COLO668 (cell line): ENCODE results near the gene MMP28.

ENCODE experiments used
- DNase-seq: peaks from one replicate; lab custom pipeline; 2025; ENCODE audit not compliant: unreplicated experiment; lab: John Stamatoyannopoulos, UW

Gene MMP28

DNA sequence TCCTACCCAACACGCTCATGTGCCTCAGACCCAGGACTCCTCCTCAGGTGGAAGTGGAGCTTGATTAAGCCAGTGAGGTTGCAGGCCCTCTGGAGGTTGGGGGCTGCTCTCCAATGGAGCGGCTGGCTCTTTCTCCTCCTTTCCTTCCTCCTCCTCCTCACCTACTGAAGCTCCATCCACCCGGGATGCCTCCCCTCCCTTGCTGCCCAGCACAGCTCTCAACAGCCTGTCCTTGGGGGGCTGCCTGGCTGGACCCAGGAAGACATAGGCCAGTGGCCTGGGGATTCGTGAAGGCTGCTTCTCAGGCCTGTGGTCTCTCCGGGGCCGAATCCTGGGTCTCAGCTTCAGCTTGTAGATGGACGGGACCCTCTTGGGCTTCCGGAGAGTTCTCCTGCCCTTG lies 50.6 kb downstream of the MMP28 start:
- no peak for DNase-seq

GRCh38 chr17:35743626-35744328 lies 51.7 kb downstream of the MMP28 start:
- no peak for DNase-seq

DNA sequence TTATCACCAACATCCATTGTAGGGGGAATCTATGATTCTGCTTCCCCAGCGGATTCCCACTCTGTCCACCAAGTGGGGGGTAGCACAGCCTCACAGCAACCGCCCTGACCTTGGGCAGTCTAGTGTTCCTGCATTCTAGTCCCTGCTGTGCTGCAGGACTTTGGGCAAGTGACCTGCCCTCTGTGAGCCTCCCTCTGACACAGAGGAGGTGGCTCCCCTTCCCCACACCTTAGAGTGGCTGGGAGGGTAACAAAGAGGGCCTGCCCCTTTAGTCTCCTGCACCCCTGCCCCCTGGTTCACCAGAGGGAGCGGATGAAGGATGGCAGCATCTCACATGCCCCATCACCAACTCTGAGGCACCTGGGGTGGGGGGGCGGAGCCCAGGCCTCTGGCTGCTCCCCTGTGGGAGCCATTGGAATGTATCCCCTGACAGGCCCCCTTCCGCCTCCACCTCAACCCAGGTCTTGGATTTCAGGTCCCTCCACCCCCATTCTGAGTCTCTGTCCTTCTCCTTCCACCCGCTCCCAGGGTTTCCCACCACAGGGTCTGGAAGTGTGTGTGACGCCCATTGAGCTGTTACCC lies 52.5 kb downstream of the MMP28 start:
- no peak for DNase-seq

- DNase-seq = no peak
These were observed 52.9 kb downstream of the MMP28 start for GRCh38 chr17:35742496-35742895.

GRCh38 chr17:35740997-35741931 lies 54.2 kb downstream of the MMP28 start:
- peak; percentile 4 for DNase-seq

GRCh38 chr17:35740216-35740615 lies 55.2 kb downstream of the MMP28 start:
- DNase-seq = no peak

DNA sequence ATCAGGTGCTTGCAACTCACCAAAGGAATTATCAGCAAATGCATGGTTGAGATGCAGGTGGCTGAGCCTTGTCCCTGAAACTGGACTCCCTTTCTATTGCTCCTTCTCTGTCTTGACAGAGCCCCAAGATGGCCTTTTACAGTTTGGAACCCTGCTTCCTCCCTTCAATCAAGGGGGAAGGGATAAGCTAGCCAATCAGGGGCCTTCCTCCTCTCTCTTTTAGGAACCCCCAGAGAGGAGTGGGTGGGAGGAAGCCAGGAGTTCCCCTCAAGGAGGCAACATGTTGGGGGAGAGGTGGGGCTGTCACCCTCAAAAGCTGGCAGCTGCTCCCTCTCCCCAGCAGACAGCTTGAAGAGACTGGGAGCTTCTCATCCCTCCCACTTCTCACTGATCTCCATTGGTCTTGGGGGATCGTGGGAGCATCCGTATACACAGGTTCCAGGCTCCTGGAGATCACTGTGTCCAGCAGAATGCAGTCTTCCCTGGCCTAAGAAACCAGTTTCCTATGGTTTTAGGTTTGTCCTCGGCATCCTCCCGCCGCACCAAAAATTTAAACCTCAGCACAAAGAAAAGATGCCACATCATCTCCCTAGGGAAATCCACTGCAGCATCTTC lies 56.8 kb downstream of the MMP28 start:
- DNase-seq = no peak

- no peak for DNase-seq
These were observed 59.2 kb downstream of the MMP28 start for GRCh38 chr17:35736236-35736635.

DNA sequence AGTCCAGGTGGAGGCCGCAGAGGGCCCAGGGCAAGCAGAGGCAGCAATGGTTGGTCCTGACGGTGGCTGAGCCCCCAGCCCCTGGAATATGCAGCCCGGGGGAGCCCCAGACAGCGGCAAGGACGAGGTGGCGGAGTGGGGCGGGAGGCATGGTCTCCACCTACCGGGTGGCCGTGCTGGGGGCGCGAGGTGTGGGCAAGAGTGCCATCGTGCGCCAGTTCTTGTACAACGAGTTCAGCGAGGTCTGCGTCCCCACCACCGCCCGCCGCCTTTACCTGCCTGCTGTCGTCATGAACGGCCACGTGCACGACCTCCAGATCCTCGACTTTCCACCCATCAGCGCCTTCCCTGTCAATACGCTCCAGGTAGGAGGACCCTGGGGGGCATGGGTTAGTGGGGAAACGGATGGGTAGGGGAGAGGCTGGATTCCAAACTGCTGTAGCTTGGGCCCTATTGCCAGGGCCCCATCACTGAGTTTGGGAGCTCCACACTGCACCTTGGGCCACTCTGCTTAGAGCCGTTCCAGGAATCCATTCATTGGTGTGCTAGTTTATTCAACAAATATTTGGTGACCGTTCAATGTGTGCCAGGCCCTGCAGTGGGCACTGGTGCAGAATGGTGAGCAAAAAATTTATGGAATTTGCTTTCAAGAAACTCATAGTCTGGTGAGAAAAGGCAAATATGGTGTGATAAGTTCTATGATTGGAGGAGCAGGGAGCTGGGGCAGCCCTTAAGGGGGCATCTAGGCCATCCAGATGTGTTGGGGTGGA lies 60.2 kb downstream of the MMP28 start:
- DNase-seq = no peak

DNA sequence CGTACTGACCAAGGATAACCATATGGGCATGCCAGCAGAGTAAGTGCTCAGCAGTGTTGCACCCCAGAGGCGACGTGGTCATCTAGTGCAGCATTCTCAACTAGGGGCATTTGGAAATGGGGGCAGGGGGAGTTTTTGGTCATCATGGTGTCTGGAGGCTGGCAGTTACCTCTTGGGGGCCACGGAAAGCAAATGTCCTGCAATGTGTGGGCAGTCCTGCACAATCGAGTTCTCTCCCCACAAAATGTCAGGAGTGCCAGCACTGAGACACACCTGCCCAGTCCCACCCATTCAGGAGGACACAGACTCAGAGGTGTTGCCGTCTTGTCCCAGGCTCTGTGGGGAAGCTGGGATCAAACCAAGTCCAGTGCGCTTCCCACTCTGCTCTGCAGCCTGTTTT lies 61.0 kb downstream of the MMP28 start:
- DNase-seq = no peak

DNA sequence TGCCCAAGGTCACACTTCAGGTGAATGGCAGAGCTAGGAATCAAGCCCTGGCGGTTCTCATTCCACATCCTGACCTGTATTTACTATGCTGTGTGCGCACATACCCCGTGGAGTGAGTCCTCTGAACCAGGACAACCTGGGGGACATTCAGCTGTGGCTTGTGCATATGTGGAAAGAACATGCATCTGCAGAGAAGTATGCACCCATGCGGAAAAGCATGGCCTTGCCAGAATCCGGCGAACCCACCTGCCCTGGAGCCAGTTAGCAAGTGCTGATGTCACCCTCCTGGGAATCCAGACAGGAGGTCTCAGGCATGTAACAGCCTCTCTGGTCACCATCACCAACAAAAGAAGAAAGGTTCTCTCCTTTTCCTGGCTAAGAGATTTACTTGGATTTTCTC lies 62.1 kb downstream of the MMP28 start:
- no peak for DNase-seq

- DNase-seq = no peak
These were observed 62.7 kb downstream of the MMP28 start for GRCh38 chr17:35732806-35733136.

GRCh38 chr17:35731917-35732805 lies 63.3 kb downstream of the MMP28 start:
- no peak for DNase-seq

DNA sequence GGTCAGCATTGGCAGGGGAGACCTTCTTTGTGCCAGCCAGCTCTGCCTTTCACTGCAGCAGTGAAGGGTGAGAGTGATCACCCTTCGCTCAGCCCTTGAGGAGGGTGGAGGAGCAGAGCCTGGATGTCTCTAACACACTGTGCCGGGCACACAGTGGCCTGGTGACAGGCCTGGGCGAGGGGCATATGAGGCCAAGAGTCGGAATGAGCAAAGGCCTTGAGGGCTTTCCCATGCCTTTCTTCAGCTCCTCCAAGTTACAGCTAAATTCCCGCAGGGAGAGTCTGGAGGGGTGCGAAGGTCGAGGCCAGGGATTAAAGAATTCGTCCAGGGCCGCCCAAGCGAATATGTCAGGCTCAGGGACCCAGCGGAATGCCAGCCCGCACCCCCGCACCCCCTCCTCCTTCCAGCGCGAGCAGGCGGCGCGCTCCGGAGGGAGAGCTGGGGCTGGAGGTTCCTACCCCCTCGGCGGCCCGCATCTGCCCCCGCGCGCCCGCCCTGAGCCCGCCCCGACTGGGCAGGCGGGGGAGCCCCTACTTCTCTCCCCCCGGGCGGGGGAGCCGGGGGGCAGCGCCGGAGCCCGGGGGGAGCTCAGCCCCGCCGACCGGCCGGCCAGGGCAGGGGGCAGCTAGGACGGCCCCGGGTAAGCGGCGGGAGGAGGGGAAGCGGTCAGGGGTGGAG lies 64.1 kb downstream of the MMP28 start, which contains the start of gene RASL10B:
Gene RASL10B (plus strand): TSS at position 401 of the 678 bp plus-strand sequence. CDS start 3,546 bp downstream, outside the sequence.
- DNase-seq = peak; percentile 2

- no peak for DNase-seq
These were observed 64.9 kb downstream of the MMP28 start for GRCh38 chr17:35730400-35731005.

DNA sequence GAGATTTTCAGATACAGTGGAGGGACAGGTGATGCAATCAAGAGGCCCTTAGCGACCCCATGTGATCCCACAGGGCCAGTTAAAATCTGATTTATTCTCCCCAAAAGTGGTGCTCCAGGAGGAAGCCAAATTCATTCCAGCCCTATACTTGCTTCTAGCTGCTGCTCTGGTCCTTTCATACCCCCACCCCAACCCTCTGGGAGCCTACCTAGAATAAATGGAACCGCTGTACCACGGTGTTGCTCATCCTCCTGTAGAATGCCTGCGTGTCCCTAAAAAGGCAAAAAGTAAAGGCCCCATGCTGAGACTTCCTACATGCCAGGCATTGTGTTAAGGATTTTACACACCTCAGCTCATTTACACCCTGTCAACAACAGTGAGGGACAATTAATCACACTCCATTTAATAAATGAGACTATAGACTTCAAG lies 66.0 kb downstream of the MMP28 start:
- no peak for DNase-seq

DNA sequence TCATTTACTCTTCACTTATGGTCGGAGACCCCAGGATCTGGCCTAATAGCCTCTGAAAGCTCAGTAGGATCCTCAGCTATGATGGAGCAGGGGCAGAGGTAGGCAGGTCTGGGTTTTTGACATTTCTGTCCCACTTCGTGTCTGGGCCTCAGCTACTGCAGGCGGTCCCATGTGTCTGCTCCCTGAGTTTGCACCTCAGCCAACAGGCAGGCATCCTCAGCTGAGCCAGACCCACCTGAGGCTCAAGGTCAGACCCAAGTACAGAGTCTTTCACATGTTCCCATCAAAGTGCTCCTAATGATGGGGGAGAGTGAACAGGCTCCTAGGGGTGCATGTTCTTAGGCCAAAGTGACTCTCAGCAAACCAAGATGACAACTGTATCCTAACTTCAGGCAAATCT lies 66.9 kb downstream of the MMP28 start:
- no peak for DNase-seq

GRCh38 chr17:35727635-35728034 lies 67.8 kb downstream of the MMP28 start:
- DNase-seq = no peak
